Liver (tissue), 9 donors: ENCODE data around the gene JAML. TPM values are rescaled to one million over a fixed set of nuclear protein-coding genes. Genes with fewer than 3 reads are reported as not detected.

Source experiments
- DNase-seq: peaks from one replicate; pipeline ENCODE4 v3.0.0-alpha.2; 2017; ENCODE audit warnings: low spot score
- H3K27ac ChIP-seq, 2 donors: one replicate each; pipeline ENCODE4 v1.7.0; 2013; ENCODE audit warnings: inconsistent platforms in 2 of 2, low read length in 2 of 2, control low read depth in 1 of 2, low read depth in 1 of 2, mild to moderate bottlenecking in 1 of 2
- H3K27me3 ChIP-seq, 4 donors: one replicate each; pipeline versions ENCODE4 v1.6.1 to v1.7.0; 2013; ENCODE audit warnings: low read length in 3 of 4, inconsistent platforms in 1 of 4, mild to moderate bottlenecking in 1 of 4, moderate library complexity in 1 of 4; ENCODE audit not compliant: control insufficient read depth in 4 of 4, insufficient read depth in 4 of 4
- H3K36me3 ChIP-seq, 4 donors: one replicate each; pipeline versions ENCODE4 v1.6.1 to v1.7.0; 2013; ENCODE audit warnings: low read length in 3 of 4, mild to moderate bottlenecking in 3 of 4, low read depth in 1 of 4, moderate library complexity in 1 of 4; ENCODE audit not compliant: control insufficient read depth in 4 of 4, insufficient read depth in 3 of 4
- H3K4me1 ChIP-seq, 4 donors: one replicate each; pipeline versions ENCODE4 v1.6.1 to v1.7.0; 2013; ENCODE audit warnings: low read length in 3 of 4, mild to moderate bottlenecking in 3 of 4, moderate library complexity in 1 of 4; ENCODE audit not compliant: control insufficient read depth in 4 of 4, insufficient read depth in 4 of 4
- H3K4me3 ChIP-seq, 3 donors: one replicate each; pipeline versions ENCODE4 v1.6.1 to v1.7.0; 2013; ENCODE audit warnings: low read length in 3 of 3, control low read depth in 1 of 3, low read depth in 1 of 3, mild to moderate bottlenecking in 1 of 3
- H3K9ac ChIP-seq, 2 donors: one replicate each; pipeline ENCODE4 v1.7.0; 2013; ENCODE audit warnings: low read length in 2 of 2, mild to moderate bottlenecking in 2 of 2, moderate library complexity in 2 of 2, control low read depth in 1 of 2, low read depth in 1 of 2
- H3K9me3 ChIP-seq, 4 donors: one replicate each; pipeline versions ENCODE4 v1.6.1 to v1.7.0; 2013; ENCODE audit warnings: low read length in 3 of 4; ENCODE audit not compliant: control insufficient read depth in 4 of 4
- EGR1 ChIP-seq, 2 donors: IDR thresholded peaks; 2 replicates each; pipeline ENCODE4 v1.6.1; 2016 to 2018; ENCODE audit warnings: antibody characterized with exemption in 2 of 2, low read depth in 2 of 2
- GABPA ChIP-seq, 2 donors: IDR thresholded peaks in 1 of 2; conservative IDR thresholded peaks in 1 of 2; 2 replicates each; pipeline ENCODE4 v1.6.1; 2016; ENCODE audit warnings: antibody characterized with exemption in 2 of 2, mild to moderate bottlenecking in 1 of 2, moderate library complexity in 1 of 2
- HNF4A ChIP-seq, 2 donors: conservative IDR thresholded peaks; 2 replicates each; pipeline ENCODE4 v1.6.1; 2016; ENCODE audit warnings: antibody characterized with exemption in 2 of 2, mild to moderate bottlenecking in 2 of 2
- NR2F2 ChIP-seq: IDR thresholded peaks from 2 replicates; pipeline ENCODE4 v1.6.1; 2016; ENCODE audit warnings: antibody characterized with exemption
- RAD21 ChIP-seq, 2 donors: IDR thresholded peaks; 2 replicates each; pipeline ENCODE4 v1.6.1; 2016; ENCODE audit warnings: antibody characterized with exemption in 2 of 2, mild to moderate bottlenecking in 2 of 2
- RXRA ChIP-seq, 2 donors: IDR thresholded peaks; 2 replicates each; pipeline ENCODE4 v1.6.1; 2017 to 2018; ENCODE audit warnings: antibody characterized with exemption in 2 of 2, mild to moderate bottlenecking in 1 of 2
- SP1 ChIP-seq: IDR thresholded peaks from 2 replicates; pipeline ENCODE4 v1.6.1; 2018; ENCODE audit warnings: antibody characterized with exemption, mild to moderate bottlenecking
- TAF1 ChIP-seq: conservative IDR thresholded peaks from 2 replicates; pipeline ENCODE4 v1.6.1; 2016; ENCODE audit warnings: antibody characterized with exemption, mild to moderate bottlenecking
- YY1 ChIP-seq: IDR thresholded peaks from 2 replicates; pipeline ENCODE4 v1.6.1; 2016; ENCODE audit warnings: antibody characterized with exemption, mild to moderate bottlenecking
- WGBS: extraction: QIAGEN DNeasy Blood & Tissue Kit; methylation state at CpG from one replicate; pipeline ENCODE4 v1.1.7; 2013; 5-methylcytosine and 5-hydroxymethylcytosine counted together
- polyA plus RNA-seq, 2 donors: library from polyadenylated mRNA; stranded (reverse) in 1 of 2; unstranded in 1 of 2; fragments of 200-250 nt in 1 of 2; fragments of >200 nt in 1 of 2; fragmentation: Nextera tagmentation in 1 of 2; extraction: Ambion mirVana in 1 of 2; gene quantifications; one replicate each; pipeline versions ENCODE4 v1.2.1 to v1.2.3, GENCODE V29; 2013 to 2015
- total RNA-seq, 2 donors: library from RNA; depleted of rRNA; stranded (reverse); fragments of >200 nt; gene quantifications; one replicate each; pipeline ENCODE4 v1.2.3, GENCODE V29; 2014
- TF ChIP-seq, protein P1 (sequence below): IDR thresholded peaks from 2 replicates; pipeline ENCODE4 v1.6.1; 2016; ENCODE audit warnings: antibody characterized with exemption
- TF ChIP-seq, protein P2 (sequence below): IDR thresholded peaks from 2 replicates; pipeline ENCODE4 v1.6.1; 2016; ENCODE audit warnings: antibody characterized with exemption
- TF ChIP-seq, protein P3 (sequence below): fragments of 150-350 bp; IDR thresholded peaks from 2 replicates; pipeline ENCODE4 v1.5.1; 2017; ENCODE audit warnings: improper control_type of control experiment, low read depth, low read length; ENCODE audit not compliant: missing input control
- TF ChIP-seq, protein P4 (sequence below): IDR thresholded peaks from 2 replicates; pipeline ENCODE4 v1.6.1; 2016; ENCODE audit warnings: antibody characterized with exemption, mild to moderate bottlenecking
- donor health status: healthy.
- donor health status: healthy.
- donor health status: healthy.
- donor health status: healthy.
- donor health status: healthy.

The JAML gene
- total and polyA plus RNA-seq, 4 donors, result 2.2 to 13.5 (median 6.5) TPM

DNA sequence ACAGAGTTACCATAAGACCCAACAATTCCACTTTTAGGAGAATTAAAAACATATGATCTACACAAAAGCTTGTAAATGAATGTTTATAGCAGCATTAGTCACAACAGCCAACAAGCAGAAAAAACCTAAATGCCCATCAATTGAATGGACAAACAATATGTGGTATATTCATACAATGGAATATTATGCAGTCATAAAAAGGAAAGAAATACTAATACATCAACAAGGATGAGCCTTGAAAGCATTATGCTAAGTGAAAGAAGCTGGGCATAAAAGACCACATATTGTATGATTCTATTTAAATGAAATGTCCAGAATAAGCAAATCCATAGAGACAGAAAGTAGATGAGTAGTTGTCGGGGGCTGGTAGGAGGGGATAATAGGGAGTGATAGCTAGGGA lies 34.3 kb upstream of the JAML start:
- Histone ChIP-seq H3K4me1 (peaks cover 5 to 12% (median 8%) of the 10 kb centered on the region in 4 donors), H3K9me3 (no peaks in the 10 kb centered on the region), H3K27ac (no peak overlapping the region), H3K36me3 (peaks cover 4 to 21% (median 10%) of the 10 kb centered on the region in 4 donors), H3K27me3 (no peaks in the 10 kb centered on the region), H3K9ac (no peak overlapping the region), H3K4me3 (no peak overlapping the region)
- TF ChIP-seq, protein P1, sequence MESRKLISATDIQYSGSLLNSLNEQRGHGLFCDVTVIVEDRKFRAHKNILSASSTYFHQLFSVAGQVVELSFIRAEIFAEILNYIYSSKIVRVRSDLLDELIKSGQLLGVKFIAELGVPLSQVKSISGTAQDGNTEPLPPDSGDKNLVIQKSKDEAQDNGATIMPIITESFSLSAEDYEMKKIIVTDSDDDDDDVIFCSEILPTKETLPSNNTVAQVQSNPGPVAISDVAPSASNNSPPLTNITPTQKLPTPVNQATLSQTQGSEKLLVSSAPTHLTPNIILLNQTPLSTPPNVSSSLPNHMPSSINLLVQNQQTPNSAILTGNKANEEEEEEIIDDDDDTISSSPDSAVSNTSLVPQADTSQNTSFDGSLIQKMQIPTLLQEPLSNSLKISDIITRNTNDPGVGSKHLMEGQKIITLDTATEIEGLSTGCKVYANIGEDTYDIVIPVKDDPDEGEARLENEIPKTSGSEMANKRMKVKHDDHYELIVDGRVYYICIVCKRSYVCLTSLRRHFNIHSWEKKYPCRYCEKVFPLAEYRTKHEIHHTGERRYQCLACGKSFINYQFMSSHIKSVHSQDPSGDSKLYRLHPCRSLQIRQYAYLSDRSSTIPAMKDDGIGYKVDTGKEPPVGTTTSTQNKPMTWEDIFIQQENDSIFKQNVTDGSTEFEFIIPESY, result no peak
- no peak for TF ChIP-seq HNF4A (conservative IDR thresholded peaks at IDR 0.05)
- TF ChIP-seq RXRA (IDR thresholded peaks at IDR 0.05), result no peak
- TF ChIP-seq, protein P2, sequence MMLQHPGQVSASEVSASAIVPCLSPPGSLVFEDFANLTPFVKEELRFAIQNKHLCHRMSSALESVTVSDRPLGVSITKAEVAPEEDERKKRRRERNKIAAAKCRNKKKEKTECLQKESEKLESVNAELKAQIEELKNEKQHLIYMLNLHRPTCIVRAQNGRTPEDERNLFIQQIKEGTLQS, result no peak
- 98% methylated on average over 1 of the region's 1 CpG for WGBS
- no peak for DNase-seq

DNA sequence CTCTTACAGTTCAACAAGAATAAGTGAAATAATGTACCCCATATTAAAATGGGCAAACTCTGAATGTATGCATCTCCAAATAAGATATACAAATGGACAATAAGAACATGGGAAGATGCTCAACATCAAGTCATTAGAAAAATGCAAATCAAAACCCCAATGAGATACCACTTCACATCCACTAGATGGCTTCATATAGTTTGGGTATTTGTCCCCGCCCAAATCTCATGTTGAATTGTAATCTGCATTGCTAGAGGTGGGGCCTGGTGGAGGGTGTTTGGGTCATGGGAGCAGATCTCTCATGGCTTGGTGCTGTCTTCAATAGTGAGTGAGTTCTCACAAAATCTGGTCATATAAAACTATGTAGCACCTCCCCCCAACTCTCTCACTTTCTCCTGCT lies 33.6 kb upstream of the JAML start:
- WGBS, result 0% methylated on average over 1 of the region's 1 CpG
- DNase-seq, result no peak
- Histone ChIP-seq H3K4me1 (peaks cover 5 to 11% (median 6%) of the 10 kb centered on the region in 4 donors), H3K27me3 (no peaks in the 10 kb centered on the region), H3K27ac (no peak overlapping the region), H3K9me3 (no peaks in the 10 kb centered on the region), H3K9ac (no peak overlapping the region), H3K36me3 (peaks cover 4 to 21% (median 10%) of the 10 kb centered on the region in 4 donors), H3K4me3 (no peak overlapping the region)
- peak in 1 of 2 donors; percentile 64 for TF ChIP-seq RAD21 (IDR thresholded peaks at IDR 0.05)
- no peak for TF ChIP-seq EGR1 (IDR thresholded peaks at IDR 0.05; ENCODE audit: low read depth in 2 of 2)
- TF ChIP-seq NR2F2, result no peak
- TF ChIP-seq, protein P3, sequence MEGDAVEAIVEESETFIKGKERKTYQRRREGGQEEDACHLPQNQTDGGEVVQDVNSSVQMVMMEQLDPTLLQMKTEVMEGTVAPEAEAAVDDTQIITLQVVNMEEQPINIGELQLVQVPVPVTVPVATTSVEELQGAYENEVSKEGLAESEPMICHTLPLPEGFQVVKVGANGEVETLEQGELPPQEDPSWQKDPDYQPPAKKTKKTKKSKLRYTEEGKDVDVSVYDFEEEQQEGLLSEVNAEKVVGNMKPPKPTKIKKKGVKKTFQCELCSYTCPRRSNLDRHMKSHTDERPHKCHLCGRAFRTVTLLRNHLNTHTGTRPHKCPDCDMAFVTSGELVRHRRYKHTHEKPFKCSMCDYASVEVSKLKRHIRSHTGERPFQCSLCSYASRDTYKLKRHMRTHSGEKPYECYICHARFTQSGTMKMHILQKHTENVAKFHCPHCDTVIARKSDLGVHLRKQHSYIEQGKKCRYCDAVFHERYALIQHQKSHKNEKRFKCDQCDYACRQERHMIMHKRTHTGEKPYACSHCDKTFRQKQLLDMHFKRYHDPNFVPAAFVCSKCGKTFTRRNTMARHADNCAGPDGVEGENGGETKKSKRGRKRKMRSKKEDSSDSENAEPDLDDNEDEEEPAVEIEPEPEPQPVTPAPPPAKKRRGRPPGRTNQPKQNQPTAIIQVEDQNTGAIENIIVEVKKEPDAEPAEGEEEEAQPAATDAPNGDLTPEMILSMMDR, result peak; percentile 12
- TF ChIP-seq, protein P2, result no peak
- no peak for TF ChIP-seq TAF1

DNA sequence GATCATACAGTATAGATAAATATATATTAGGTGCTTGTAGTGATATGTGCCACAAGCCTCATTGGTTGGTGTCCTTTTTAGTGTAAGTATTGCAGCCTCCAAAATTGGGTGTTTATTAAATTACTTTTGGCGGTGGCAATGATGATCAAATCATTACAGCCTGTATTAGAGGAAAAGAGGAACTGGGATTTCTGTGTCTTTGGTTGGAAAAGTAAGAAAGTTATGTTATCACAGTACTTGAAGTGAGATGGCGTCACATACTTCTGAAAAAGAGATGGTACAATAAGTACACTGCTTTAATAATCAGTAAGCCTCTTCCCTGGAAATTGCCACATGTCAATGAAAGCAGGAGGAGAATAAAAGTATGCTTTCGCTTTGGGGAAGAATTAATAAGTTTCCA lies 27.9 kb upstream of the JAML start:
- Histone ChIP-seq H3K4me1 (peaks cover 0 to 3% (median under 1%) of the 10 kb centered on the region in 4 donors), H3K27ac (no peak overlapping the region), H3K27me3 (no peaks in the 10 kb centered on the region), H3K9ac (no peak overlapping the region), H3K36me3 (peaks cover 2% of the 10 kb centered on the region in 4 donors), H3K9me3 (no peaks in the 10 kb centered on the region), H3K4me3 (peak overlapping the region in 2 of 3 donors; percentile 82 to 91)
- DNase-seq, result no peak
- 75% methylated on average over 3 of the region's 3 CpGs for WGBS
- TF ChIP-seq, protein P4, sequence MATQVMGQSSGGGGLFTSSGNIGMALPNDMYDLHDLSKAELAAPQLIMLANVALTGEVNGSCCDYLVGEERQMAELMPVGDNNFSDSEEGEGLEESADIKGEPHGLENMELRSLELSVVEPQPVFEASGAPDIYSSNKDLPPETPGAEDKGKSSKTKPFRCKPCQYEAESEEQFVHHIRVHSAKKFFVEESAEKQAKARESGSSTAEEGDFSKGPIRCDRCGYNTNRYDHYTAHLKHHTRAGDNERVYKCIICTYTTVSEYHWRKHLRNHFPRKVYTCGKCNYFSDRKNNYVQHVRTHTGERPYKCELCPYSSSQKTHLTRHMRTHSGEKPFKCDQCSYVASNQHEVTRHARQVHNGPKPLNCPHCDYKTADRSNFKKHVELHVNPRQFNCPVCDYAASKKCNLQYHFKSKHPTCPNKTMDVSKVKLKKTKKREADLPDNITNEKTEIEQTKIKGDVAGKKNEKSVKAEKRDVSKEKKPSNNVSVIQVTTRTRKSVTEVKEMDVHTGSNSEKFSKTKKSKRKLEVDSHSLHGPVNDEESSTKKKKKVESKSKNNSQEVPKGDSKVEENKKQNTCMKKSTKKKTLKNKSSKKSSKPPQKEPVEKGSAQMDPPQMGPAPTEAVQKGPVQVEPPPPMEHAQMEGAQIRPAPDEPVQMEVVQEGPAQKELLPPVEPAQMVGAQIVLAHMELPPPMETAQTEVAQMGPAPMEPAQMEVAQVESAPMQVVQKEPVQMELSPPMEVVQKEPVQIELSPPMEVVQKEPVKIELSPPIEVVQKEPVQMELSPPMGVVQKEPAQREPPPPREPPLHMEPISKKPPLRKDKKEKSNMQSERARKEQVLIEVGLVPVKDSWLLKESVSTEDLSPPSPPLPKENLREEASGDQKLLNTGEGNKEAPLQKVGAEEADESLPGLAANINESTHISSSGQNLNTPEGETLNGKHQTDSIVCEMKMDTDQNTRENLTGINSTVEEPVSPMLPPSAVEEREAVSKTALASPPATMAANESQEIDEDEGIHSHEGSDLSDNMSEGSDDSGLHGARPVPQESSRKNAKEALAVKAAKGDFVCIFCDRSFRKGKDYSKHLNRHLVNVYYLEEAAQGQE, result no peak
- no peak for TF ChIP-seq GABPA (IDR thresholded peaks at IDR 0.05 in 1 of 2, conservative IDR thresholded peaks at IDR 0.05 in 1 of 2)
- TF ChIP-seq RAD21 (IDR thresholded peaks at IDR 0.05), result no peak
- no peak for TF ChIP-seq RXRA (IDR thresholded peaks at IDR 0.05)
- no peak for TF ChIP-seq TAF1
- TF ChIP-seq NR2F2, result no peak
- no peak for TF ChIP-seq SP1
- TF ChIP-seq, protein P3, result no peak
- TF ChIP-seq YY1, result no peak
- TF ChIP-seq, protein P1, result no peak
